HCT116 (cell line): ENCODE measurements around the gene ESR2.

Experiments used
- EZH2 ChIP-seq: fragments of 200-600 bp; sonication (generic); IDR thresholded peaks from 2 replicates; pipeline ENCODE4 v1.6.1; 2017; ENCODE audit warnings: antibody characterized with exemption, mixed run types
- POLR2AphosphoS5 ChIP-seq: IDR thresholded peaks from 2 replicates; pipeline ENCODE4 v1.6.1; 2011; ENCODE audit warnings: mild to moderate bottlenecking, low read depth, low read length, moderate library complexity
- SP1 ChIP-seq: IDR thresholded peaks from 2 replicates; pipeline ENCODE4 v1.6.1; 2012; ENCODE audit warnings: low read depth
- ZFX ChIP-seq: fragments of 450-650 bp; IDR thresholded peaks from 2 replicates; pipeline ENCODE4 v1.6.1; 2017
- ZNF274 ChIP-seq: fragments of 200-500 bp; sonication (Bioruptor generic); IDR thresholded peaks from 2 replicates; pipeline ENCODE4 v1.6.1; 2014; ENCODE audit warnings: mild to moderate bottlenecking, low read depth, low read length, inconsistent platforms
- TF ChIP-seq, protein P1 (sequence below): IDR thresholded peaks from 2 replicates; pipeline ENCODE4 v1.6.1; 2011; ENCODE audit warnings: mild to moderate bottlenecking, low read length, moderate library complexity; ENCODE audit not compliant: insufficient replicate concordance; ENCODE audit errors: extremely low read depth
- TF ChIP-seq, protein P2 (sequence below): IDR thresholded peaks from 2 replicates; pipeline ENCODE4 v1.6.1; 2012; ENCODE audit warnings: low read depth
- TF ChIP-seq, protein P3 (sequence below), 3 experiments: fragments of 200-600 bp in 1 of 3; sonication (generic) in 1 of 3; IDR thresholded peaks in 2 of 3; conservative IDR thresholded peaks in 1 of 3; 2 replicates each; pipeline ENCODE4 v1.5.1; 2012 to 2017; ENCODE audit warnings: low read depth in 2 of 3, low read length in 2 of 3, antibody characterized with exemption in 1 of 3, borderline replicate concordance in 1 of 3, control low read depth in 1 of 3, mild to moderate bottlenecking in 1 of 3, mixed read lengths in 1 of 3, mixed run types in 1 of 3, moderate library complexity in 1 of 3; ENCODE audit not compliant: insufficient read depth in 1 of 3

DNA sequence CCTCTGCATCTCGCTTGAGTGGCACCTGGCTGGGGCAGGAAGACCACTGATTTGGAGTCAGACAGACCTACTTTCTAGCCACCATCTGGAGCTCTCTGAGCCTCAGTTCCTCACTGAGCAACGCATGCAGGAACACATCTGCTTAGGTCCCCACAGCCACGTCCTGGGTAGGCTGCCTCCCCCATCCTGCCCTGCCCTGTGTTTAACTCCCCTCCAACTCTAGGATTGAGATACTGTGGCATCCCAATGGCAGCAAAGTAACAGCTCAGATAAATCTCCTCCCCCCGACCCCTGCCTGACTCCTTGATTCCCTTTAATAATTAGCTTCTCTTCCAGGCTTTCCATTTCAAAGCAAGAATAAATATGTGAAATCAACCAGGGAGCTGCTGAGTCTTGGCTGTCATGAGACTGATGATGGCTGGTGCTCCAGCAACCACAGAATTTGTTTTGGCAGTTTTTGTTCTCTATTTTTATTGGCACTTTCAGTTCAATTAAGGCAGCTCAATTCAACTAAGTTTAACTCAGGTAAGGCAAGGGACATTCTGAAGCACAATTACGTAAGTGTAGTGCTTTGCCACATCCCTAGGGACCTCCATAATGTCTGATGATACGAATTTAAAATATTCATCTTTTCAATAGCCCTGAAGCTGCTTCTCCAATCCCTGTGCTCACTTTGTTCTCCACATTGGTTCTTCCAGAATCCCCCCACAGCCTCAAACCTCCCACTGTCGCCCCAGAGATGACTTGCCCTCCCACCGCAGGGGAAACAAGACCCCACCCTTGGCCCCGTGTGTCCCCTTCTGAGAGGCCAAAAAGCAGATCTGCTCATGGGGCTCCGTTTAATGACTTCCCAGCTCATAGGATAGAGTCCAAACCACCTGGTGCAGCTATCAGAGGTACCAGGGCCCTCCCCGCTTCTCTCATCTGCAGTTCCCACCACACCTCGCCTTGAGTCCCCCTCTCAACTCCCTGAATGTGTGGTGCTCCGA is 58.2 kb downstream of the ESR2 start:
- TF ChIP-seq, protein P1, sequence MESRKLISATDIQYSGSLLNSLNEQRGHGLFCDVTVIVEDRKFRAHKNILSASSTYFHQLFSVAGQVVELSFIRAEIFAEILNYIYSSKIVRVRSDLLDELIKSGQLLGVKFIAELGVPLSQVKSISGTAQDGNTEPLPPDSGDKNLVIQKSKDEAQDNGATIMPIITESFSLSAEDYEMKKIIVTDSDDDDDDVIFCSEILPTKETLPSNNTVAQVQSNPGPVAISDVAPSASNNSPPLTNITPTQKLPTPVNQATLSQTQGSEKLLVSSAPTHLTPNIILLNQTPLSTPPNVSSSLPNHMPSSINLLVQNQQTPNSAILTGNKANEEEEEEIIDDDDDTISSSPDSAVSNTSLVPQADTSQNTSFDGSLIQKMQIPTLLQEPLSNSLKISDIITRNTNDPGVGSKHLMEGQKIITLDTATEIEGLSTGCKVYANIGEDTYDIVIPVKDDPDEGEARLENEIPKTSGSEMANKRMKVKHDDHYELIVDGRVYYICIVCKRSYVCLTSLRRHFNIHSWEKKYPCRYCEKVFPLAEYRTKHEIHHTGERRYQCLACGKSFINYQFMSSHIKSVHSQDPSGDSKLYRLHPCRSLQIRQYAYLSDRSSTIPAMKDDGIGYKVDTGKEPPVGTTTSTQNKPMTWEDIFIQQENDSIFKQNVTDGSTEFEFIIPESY: no peak
- TF ChIP-seq, protein P2, sequence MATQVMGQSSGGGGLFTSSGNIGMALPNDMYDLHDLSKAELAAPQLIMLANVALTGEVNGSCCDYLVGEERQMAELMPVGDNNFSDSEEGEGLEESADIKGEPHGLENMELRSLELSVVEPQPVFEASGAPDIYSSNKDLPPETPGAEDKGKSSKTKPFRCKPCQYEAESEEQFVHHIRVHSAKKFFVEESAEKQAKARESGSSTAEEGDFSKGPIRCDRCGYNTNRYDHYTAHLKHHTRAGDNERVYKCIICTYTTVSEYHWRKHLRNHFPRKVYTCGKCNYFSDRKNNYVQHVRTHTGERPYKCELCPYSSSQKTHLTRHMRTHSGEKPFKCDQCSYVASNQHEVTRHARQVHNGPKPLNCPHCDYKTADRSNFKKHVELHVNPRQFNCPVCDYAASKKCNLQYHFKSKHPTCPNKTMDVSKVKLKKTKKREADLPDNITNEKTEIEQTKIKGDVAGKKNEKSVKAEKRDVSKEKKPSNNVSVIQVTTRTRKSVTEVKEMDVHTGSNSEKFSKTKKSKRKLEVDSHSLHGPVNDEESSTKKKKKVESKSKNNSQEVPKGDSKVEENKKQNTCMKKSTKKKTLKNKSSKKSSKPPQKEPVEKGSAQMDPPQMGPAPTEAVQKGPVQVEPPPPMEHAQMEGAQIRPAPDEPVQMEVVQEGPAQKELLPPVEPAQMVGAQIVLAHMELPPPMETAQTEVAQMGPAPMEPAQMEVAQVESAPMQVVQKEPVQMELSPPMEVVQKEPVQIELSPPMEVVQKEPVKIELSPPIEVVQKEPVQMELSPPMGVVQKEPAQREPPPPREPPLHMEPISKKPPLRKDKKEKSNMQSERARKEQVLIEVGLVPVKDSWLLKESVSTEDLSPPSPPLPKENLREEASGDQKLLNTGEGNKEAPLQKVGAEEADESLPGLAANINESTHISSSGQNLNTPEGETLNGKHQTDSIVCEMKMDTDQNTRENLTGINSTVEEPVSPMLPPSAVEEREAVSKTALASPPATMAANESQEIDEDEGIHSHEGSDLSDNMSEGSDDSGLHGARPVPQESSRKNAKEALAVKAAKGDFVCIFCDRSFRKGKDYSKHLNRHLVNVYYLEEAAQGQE: no peak
- TF ChIP-seq, protein P3, sequence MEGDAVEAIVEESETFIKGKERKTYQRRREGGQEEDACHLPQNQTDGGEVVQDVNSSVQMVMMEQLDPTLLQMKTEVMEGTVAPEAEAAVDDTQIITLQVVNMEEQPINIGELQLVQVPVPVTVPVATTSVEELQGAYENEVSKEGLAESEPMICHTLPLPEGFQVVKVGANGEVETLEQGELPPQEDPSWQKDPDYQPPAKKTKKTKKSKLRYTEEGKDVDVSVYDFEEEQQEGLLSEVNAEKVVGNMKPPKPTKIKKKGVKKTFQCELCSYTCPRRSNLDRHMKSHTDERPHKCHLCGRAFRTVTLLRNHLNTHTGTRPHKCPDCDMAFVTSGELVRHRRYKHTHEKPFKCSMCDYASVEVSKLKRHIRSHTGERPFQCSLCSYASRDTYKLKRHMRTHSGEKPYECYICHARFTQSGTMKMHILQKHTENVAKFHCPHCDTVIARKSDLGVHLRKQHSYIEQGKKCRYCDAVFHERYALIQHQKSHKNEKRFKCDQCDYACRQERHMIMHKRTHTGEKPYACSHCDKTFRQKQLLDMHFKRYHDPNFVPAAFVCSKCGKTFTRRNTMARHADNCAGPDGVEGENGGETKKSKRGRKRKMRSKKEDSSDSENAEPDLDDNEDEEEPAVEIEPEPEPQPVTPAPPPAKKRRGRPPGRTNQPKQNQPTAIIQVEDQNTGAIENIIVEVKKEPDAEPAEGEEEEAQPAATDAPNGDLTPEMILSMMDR (IDR thresholded peaks at IDR 0.05 in 2 of 3, conservative IDR thresholded peaks at IDR 0.05 in 1 of 3; ENCODE audit: borderline replicate concordance in 1 of 3, insufficient read depth in 1 of 3, low read depth in 2 of 3, low read length in 2 of 3): no peak
- TF ChIP-seq POLR2AphosphoS5 (no peak), ZNF274 (no peak), EZH2 (no peak), ZFX (no peak), SP1 (no peak)
